ENCODE results near the gene ZNF831. TPM values are rescaled to one million over a fixed set of nuclear protein-coding genes. Genes with fewer than 3 reads are reported as not detected.

The ZNF831 gene
- total RNA-seq, 1 experiment from 2014 or later = 0.15 TPM

- Histone ChIP-seq H3K4me1 (ENCODE audit: control insufficient read depth in 1 of 2, insufficient read depth in 2 of 2, low read length in 2 of 2) (no peaks in the 10 kb centered on the region), H3K9me3 (ENCODE audit: control insufficient read depth in 1 of 2, insufficient read depth in 1 of 2, low read depth in 1 of 2, low read length in 2 of 2) (no peaks in the 10 kb centered on the region), H3K36me3 (ENCODE audit: control insufficient read depth in 1 of 2, insufficient read depth in 2 of 2, low read length in 2 of 2) (no peaks in the 10 kb centered on the region), H3K4me2 (ENCODE audit: low read length) (no peak overlapping the region), H3K27me3 (ENCODE audit: insufficient read depth, low read length) (peaks cover 99% of the 10 kb centered on the region), H2AFZ (ENCODE audit: low read depth, low read length, poor library complexity, severe bottlenecking) (no peak overlapping the region), H3K27ac (ENCODE audit: low read depth, low read length) (no peak overlapping the region), H3K79me2 (ENCODE audit: insufficient read depth, low read length) (no peaks in the 10 kb centered on the region), H3K9ac (ENCODE audit: low read length) (no peak overlapping the region), H4K20me1 (ENCODE audit: insufficient read depth) (no peaks in the 10 kb centered on the region), H3K9me2 (ENCODE audit: insufficient read depth) (no peaks in the 10 kb centered on the region), H3K4me3 (replicated peaks in 1 of 2; ENCODE audit: low read depth in 1 of 2, low read length in 2 of 2) (no peak overlapping the region)
- ChIA-PET POLR2A (no interaction called here), RAD21 (ENCODE audit: low non-redundant PET in 1 of 2, low total read pairs in 2 of 2, uncharacterized antibody in 2 of 2, unreplicated experiment in 2 of 2) (no interaction called here), CTCF (no interaction called here)
- no peak for TF ChIP-seq SRF (IDR thresholded peaks at IDR 0.05; ENCODE audit: low read depth)
- TF ChIP-seq CTCF (IDR thresholded peaks at IDR 0.05 in 2 of 3, conservative IDR thresholded peaks at IDR 0.05 in 1 of 3; ENCODE audit: borderline replicate concordance in 1 of 3, insufficient read depth in 1 of 3, low read depth in 2 of 3, low read length in 2 of 3) = no peak
- TF ChIP-seq EZH2phosphoT487 (IDR thresholded peaks at IDR 0.05; ENCODE audit: borderline replicate concordance) = no peak
- no peak for TF ChIP-seq CEBPB (IDR thresholded peaks at IDR 0.05; ENCODE audit: low read depth)
- TF ChIP-seq EZH2 (IDR thresholded peaks at IDR 0.05) = no peak
- TF ChIP-seq TCF7L2 (IDR thresholded peaks at IDR 0.05; ENCODE audit: borderline replicate concordance, extremely low read depth, insufficient read depth, insufficient read length) = no peak
- no peak for TF ChIP-seq YY1 (IDR thresholded peaks at IDR 0.05; ENCODE audit: extremely low read depth, insufficient replicate concordance, low read depth, low read length)
- TF ChIP-seq ZFX (IDR thresholded peaks at IDR 0.05) = no peak
- no peak for TF ChIP-seq FOSL1 (IDR thresholded peaks at IDR 0.05; ENCODE audit: low read depth)
- no peak for TF ChIP-seq ZNF274 (IDR thresholded peaks at IDR 0.05; ENCODE audit: low read depth, low read length)
- TF ChIP-seq REST (IDR thresholded peaks at IDR 0.05; ENCODE audit: low read depth) = no peak
- TF ChIP-seq EGR1 (IDR thresholded peaks at IDR 0.05; ENCODE audit: low read depth) = no peak
- TF ChIP-seq JUND (IDR thresholded peaks at IDR 0.05) = no peak
- TF ChIP-seq SP1 (IDR thresholded peaks at IDR 0.05; ENCODE audit: low read depth) = no peak
- no peak for TF ChIP-seq RAD21 (IDR thresholded peaks at IDR 0.05; ENCODE audit: low read depth)
- TF ChIP-seq MAX (IDR thresholded peaks at IDR 0.05) = no peak
- intact Hi-C loops (cut with micrococcal nuclease) = no loop called here
- no peak for ATAC-seq
- DNase-seq (ENCODE audit: low read depth, low spot score) = no peak
- no TSS peak for BruUV-seq (replicated peaks)
Measured at GRCh38 chr20:59246691-59247400, 83.2 kb downstream of the ZNF831 start.
